LNCaP clone FGC (cell line): Measurements from ENCODE around the gene MACROD2.

Experiments
- DNase-seq: peaks from one replicate; pipeline ENCODE4 v3.0.0-alpha.2; 2011; ENCODE audit warnings: low read depth
- H3K4me3 ChIP-seq: 2 replicates; pipeline ENCODE4 v1.5.1; 2011; ENCODE audit warnings: mild to moderate bottlenecking, low read depth, low read length, control low read depth
- CTCF ChIP-seq: IDR thresholded peaks from 2 replicates; pipeline ENCODE4 v1.5.1; 2012; ENCODE audit warnings: mild to moderate bottlenecking; ENCODE audit not compliant: control insufficient read depth, insufficient read depth; ENCODE audit errors: extremely low read depth

Gene MACROD2

DNA sequence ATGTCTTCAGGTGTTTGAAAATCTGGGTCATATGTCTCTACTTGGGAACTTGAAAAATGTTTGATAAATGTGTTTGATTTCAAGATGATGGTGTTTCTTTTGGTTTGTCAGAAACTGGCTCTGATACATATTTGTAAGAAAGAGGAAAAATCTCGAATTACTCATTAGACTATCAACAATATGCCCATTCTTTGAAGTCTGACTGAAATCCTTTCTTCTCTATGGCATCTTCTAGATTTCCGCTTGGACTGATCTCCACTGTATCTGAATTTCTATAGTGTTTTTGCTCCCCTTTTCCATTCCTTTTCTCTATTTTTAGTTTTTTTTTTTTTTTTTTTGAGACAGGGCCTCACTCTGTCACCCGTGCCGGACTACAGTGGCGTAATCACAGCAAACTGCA is 1481.5 kb downstream of the MACROD2 start:
- TF ChIP-seq CTCF: no peak
- no peak overlapping the region for H3K4me3 ChIP-seq
- DNase-seq: no peak

GRCh38 chr20:15482525-15482924 is 1487.2 kb downstream of the MACROD2 start:
- no peak overlapping the region for H3K4me3 ChIP-seq
- TF ChIP-seq CTCF: peak; percentile 18; the same call in 1 of the 2 replicates
- no peak for DNase-seq

DNA sequence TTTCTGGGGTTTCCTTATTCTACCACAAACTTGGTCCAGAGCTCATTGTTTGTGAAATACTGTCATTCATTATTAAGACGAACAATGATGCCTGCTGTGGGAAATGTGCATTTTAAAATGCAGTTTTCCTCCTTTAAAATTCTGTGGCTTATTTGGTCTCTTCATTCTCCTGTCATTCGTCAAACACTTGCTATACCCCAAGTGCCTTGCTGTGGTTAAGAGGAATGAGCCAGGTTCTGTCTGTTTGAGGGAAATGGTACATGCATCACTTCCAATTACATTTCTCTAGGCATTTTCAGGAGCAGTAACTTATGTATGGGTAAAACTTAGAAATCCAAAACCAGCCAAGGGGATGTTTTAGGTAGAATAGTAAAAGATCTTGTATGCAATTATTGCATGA is 1490.2 kb downstream of the MACROD2 start:
- no peak overlapping the region for H3K4me3 ChIP-seq
- no peak for DNase-seq
- TF ChIP-seq CTCF: no peak

DNA sequence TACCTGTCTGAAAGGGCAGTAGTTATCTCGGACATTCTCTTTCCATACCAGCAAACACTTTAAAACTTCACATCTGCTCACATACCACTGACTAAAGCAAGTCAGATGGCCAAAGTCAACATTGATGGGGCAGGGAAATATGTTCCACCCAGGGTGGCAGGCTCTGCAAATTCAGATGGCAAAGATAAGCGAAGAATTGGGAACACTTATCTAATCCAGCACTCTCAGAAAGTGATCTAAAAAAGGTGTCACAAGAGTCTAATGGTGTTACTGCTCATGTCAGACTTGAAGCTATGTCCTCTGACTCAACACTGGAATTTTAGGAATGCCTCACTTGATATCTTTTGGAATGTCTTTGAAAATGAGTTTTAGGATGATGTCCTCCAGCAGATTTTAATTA is 1491.7 kb downstream of the MACROD2 start:
- no peak overlapping the region for H3K4me3 ChIP-seq
- no peak for TF ChIP-seq CTCF
- DNase-seq: no peak

DNA sequence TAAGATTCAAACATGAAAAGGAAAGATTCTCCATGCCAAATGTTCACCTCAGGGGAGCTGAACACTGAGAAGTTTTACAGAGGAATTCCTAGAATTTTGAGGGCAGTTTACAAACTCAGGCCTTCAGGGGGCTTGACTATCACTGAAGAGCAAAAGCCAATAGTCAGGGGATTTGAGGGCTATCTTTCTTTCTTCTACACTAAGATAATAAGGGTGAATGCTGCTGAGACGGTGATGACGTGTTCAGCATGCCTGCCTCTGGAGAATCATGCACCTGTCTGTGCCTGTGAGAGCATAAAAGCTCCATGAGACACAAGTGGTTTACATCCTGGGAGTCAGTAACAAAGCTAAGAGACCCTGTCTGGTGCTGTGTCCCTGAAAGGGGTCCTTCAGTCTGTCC is 1492.4 kb downstream of the MACROD2 start:
- DNase-seq: no peak
- H3K4me3 ChIP-seq: no peak overlapping the region
- TF ChIP-seq CTCF: no peak

DNA sequence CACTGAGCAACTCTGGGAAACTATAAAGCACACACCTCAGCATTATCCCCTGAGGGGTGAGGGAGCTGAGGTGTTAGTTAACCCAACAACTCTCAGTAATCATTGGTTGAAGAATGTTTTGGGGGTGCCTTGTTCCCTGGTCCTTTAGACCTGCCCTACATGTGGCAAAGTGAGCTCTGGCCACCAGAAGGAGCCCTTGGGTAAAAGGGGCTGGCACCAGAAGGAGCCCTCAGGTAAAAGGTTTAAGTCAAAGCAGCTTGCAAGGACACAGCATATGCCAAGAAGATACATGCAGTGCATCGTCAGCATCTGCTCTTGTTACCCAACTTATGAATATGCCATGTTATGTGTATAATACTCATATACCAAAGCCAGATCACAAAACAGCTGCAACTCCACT is 1496.3 kb downstream of the MACROD2 start:
- TF ChIP-seq CTCF: peak; percentile 41
- DNase-seq: no peak
- H3K4me3 ChIP-seq: no peak overlapping the region

- TF ChIP-seq CTCF: no peak
- no peak for DNase-seq
- no peak overlapping the region for H3K4me3 ChIP-seq
Measured at GRCh38 chr20:15494851-15495250, 1499.5 kb downstream of the MACROD2 start.
